ENCODE results near the gene SH3BGRL3.

DNA sequence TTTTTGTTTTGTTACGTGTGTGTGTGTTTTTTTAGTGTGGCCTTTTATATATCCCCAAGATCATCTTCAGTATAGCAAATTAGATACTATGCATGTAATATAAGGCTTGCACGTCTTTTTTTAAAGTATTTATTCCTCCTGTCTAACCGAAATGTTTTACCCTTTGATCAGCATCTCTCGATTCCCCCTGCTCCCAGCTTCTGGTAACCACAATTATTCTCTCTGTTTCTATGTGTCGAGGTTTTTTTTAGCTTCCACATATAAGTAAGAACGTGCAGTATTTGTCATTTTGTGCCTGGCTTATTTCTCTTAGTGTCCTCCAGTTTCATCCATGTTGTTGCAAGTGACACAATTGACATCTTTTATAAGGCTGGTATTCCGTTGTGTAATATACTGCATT is 27.2 kb upstream of the SH3BGRL3 start:
- TF ChIP-seq, protein P1, sequence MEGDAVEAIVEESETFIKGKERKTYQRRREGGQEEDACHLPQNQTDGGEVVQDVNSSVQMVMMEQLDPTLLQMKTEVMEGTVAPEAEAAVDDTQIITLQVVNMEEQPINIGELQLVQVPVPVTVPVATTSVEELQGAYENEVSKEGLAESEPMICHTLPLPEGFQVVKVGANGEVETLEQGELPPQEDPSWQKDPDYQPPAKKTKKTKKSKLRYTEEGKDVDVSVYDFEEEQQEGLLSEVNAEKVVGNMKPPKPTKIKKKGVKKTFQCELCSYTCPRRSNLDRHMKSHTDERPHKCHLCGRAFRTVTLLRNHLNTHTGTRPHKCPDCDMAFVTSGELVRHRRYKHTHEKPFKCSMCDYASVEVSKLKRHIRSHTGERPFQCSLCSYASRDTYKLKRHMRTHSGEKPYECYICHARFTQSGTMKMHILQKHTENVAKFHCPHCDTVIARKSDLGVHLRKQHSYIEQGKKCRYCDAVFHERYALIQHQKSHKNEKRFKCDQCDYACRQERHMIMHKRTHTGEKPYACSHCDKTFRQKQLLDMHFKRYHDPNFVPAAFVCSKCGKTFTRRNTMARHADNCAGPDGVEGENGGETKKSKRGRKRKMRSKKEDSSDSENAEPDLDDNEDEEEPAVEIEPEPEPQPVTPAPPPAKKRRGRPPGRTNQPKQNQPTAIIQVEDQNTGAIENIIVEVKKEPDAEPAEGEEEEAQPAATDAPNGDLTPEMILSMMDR (IDR thresholded peaks at IDR 0.05) = no peak
- TF ChIP-seq POLR2A (IDR thresholded peaks at IDR 0.05) (no peak), EP300 (IDR thresholded peaks at IDR 0.05) (no peak)
